NT2/D1 (cell line): ENCODE results near the gene SLC25A30.

ENCODE experiments used
- DNase-seq: peaks from one replicate; pipeline ENCODE4 v3.0.0-alpha.2; 2011; ENCODE audit warnings: low read depth, low spot score
- H3K27me3 ChIP-seq: 2 replicates; pipeline ENCODE4 v1.6.0; 2011; ENCODE audit warnings: mild to moderate bottlenecking; ENCODE audit not compliant: insufficient read length, insufficient read depth
- H3K36me3 ChIP-seq: 2 replicates; pipeline ENCODE4 v1.6.1; 2011; ENCODE audit warnings: mild to moderate bottlenecking, low read length, mixed read lengths; ENCODE audit not compliant: insufficient read depth, insufficient read length
- H3K4me1 ChIP-seq: 2 replicates; pipeline ENCODE4 v1.5.1; 2011; ENCODE audit not compliant: insufficient read depth, insufficient read length
- H3K4me3 ChIP-seq: 2 replicates; pipeline ENCODE4 v1.5.1; 2011; ENCODE audit warnings: low read depth; ENCODE audit not compliant: insufficient read length
- H3K9ac ChIP-seq: 2 replicates; pipeline ENCODE4 v1.6.0; 2011; ENCODE audit warnings: low read depth; ENCODE audit not compliant: insufficient read length
- H3K9me3 ChIP-seq: 2 replicates; pipeline ENCODE4 v1.5.1; 2011; ENCODE audit warnings: mild to moderate bottlenecking, low read length; ENCODE audit not compliant: insufficient read depth
- SUZ12 ChIP-seq: IDR thresholded peaks from 2 replicates; pipeline ENCODE4 v1.6.1; 2011; ENCODE audit not compliant: insufficient read length, insufficient read depth; ENCODE audit errors: extremely low read depth
- YY1 ChIP-seq: IDR thresholded peaks from 2 replicates; pipeline ENCODE4 v1.6.1; 2011; ENCODE audit not compliant: insufficient read length, insufficient read depth
- ZNF274 ChIP-seq: IDR thresholded peaks from 2 replicates; pipeline ENCODE4 v1.6.1; 2011; ENCODE audit warnings: mild to moderate bottlenecking, low read depth, low read length

Gene SLC25A30

DNA sequence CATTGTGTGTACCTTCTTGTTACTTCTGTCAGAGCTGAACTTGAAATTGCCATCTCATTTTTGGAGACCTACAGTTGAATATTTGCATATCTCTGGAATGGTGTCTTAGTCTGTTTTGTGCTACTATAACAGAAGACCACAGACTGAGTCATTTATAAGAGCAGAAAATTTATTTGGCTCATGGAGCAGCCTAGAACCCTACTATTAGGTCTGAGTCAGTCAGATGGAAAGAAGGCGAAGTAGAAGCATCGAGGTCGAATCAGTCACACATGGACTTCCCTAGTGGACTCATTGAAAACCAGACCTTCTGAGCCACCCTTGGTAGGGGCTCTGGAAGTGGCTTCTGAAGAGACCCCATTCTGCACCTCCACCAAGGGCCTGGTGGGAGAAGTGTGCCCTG is 43.3 kb downstream of the SLC25A30 start:
- peaks cover 4% of the 10 kb centered on the region for H3K4me1 ChIP-seq
- TF ChIP-seq SUZ12, result no peak
- no peak for TF ChIP-seq YY1
- TF ChIP-seq ZNF274, result no peak
- H3K9ac ChIP-seq, result no peak overlapping the region
- no peak overlapping the region for H3K4me3 ChIP-seq
- H3K27me3 ChIP-seq, result no peaks in the 10 kb centered on the region
- H3K36me3 ChIP-seq, result peaks cover 4% of the 10 kb centered on the region
- DNase-seq, result no peak
- H3K9me3 ChIP-seq, result no peaks in the 10 kb centered on the region

DNA sequence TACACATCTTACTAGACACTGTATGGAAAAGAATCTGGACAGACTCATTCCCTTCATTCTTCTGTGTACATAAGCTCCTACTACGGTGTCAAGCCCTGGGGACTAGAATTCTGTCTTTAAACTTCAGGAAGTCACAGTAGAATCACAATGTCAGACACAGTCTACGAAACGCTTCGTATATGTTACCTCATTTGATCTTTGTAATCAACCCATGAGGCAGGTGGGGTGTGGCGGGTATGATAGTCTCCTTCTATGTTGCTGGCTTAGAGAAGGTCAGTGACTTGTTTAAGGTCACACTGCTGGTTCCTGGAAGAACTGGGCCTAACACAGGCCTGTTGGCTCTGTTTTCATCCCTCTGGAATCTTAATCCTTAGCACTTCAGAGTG is 45.0 kb downstream of the SLC25A30 start:
- Histone ChIP-seq H3K36me3 (peaks cover 6% of the 10 kb centered on the region), H3K27me3 (no peaks in the 10 kb centered on the region), H3K9me3 (no peaks in the 10 kb centered on the region), H3K4me1 (peaks cover 4% of the 10 kb centered on the region), H3K9ac (no peak overlapping the region), H3K4me3 (no peak overlapping the region)
- TF ChIP-seq SUZ12 (no peak), ZNF274 (no peak), YY1 (no peak)
- no peak for DNase-seq

DNA sequence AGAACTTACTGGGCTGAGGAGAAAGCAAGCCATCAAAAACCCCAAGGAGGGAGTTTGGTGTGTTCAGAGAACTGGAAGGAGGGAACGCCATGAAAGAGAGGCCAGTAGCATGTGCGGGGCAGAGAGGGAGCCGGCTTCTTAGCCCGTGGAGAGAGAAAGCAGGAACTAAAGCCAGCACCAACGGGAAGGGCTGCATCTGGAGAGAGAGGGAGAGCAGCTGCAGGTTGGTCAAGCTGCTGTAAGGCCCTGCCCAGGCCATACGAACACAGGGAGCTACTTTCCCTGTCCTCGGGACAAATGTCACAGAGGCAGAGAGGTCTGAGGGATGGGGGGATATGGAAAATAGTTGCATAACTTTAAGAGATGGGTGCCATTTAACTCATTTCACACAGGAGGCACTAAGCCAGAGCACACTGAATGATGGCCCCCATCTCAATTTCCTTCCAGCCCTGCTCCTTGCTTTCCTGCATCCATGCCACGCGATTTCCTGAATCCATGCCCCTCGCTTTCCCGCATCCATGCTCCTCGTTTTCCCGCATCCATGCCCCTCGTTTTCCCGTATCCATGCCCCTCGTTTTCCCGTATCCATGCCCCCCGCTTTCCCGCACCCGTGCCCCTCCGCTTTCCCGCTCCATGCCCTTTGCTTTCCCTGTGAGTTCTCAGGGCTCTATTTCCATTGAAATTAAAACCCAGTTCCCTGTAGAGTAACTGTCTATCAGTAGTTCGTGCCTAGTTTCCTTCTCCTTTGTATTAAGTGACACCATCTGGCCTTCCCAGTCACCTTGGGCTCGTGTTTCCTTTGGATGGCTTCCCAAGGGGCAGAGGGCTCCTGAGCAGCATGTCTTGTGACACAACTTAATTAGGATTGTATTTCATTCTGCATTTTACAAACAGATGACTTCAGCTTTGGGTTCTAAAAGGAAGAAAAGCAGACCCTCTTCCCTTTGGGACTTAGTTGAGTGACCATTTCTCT is 45.7 kb downstream of the SLC25A30 start:
- H3K9me3 ChIP-seq, result no peaks in the 10 kb centered on the region
- H3K4me3 ChIP-seq, result no peak overlapping the region
- no peak overlapping the region for H3K9ac ChIP-seq
- H3K36me3 ChIP-seq, result peaks cover 6% of the 10 kb centered on the region
- peaks cover 4% of the 10 kb centered on the region for H3K4me1 ChIP-seq
- H3K27me3 ChIP-seq, result no peaks in the 10 kb centered on the region
- TF ChIP-seq ZNF274, result no peak
- no peak for TF ChIP-seq SUZ12
- no peak for TF ChIP-seq YY1
- no peak for DNase-seq

DNA sequence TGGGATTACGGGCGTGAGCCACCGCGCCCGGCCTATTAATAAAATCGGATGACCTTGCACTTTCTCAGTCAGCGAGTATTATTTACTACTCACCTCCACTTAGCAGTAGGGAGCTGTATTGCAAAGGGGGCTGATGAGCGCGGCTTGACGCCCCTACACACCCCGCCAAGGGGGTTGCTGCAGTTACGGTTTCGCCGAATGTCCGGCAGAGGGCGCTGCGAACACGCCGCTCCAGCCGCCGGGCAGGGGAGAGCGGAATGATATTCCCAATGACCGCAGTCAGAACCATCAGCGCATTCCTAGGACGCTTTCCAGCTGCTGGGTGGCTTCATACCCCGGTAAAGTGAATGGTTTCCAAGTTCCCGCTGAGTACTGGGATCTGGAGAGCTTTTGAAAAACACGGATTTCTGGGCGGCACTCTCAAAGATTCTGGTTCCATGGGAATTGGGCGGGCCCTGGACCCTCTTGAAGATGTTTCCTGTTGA is 47.2 kb downstream of the SLC25A30 start:
- H3K9me3 ChIP-seq, result no peaks in the 10 kb centered on the region
- H3K4me1 ChIP-seq, result peaks cover 4% of the 10 kb centered on the region
- H3K4me3 ChIP-seq, result no peak overlapping the region
- no peak for TF ChIP-seq SUZ12
- TF ChIP-seq ZNF274, result no peak
- no peak for TF ChIP-seq YY1
- peak; percentile 68 for DNase-seq
- H3K27me3 ChIP-seq, result no peaks in the 10 kb centered on the region
- H3K36me3 ChIP-seq, result peaks cover 6% of the 10 kb centered on the region
- H3K9ac ChIP-seq, result no peak overlapping the region

DNA sequence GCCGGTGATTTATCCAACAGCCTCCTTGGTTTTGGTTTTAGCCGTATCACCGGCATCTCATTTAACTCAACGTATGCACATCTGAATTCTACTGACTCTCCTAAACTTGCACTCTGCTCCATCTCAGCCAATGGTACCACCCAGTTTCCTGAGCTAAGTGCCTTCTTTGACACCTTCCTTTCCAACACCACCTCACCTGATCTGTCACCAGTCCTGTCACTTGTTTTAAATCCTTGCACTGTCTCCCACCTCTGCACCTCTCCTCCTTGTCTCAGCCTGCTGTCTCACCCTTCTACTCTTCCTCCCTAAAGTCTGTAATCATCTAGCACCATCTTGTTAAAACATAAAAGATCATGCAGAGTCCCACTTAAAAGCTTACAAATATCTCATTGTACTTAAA is 49.1 kb downstream of the SLC25A30 start:
- Histone ChIP-seq H3K9ac (no peak overlapping the region), H3K36me3 (peaks cover 6% of the 10 kb centered on the region), H3K4me1 (peaks cover 4% of the 10 kb centered on the region), H3K4me3 (no peak overlapping the region), H3K9me3 (no peaks in the 10 kb centered on the region), H3K27me3 (no peaks in the 10 kb centered on the region)
- no peak for DNase-seq
- TF ChIP-seq YY1, result no peak

DNA sequence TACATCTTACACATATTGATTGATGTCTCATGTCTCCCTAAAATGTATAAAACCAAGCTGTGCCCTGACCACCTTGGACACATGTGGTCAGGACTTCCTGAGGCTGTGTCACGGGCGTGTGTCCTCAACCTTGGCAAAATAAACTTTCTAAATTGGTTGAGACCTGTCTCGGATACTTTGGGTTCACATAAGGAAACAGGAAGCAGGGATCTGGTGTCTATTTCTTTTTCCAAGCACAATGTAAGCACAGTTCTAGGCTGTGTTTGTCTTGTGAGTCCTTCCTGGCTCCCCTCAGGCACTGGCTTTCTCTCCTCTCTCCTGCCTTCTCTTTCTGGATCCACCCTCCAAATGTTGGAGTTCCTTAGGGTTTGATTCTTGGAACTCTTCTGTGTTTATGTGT is 49.6 kb downstream of the SLC25A30 start:
- TF ChIP-seq YY1 (no peak), ZNF274 (no peak), SUZ12 (no peak)
- H3K4me1 ChIP-seq, result peaks cover 4% of the 10 kb centered on the region
- no peak overlapping the region for H3K9ac ChIP-seq
- H3K9me3 ChIP-seq, result no peaks in the 10 kb centered on the region
- H3K36me3 ChIP-seq, result peaks cover 6% of the 10 kb centered on the region
- H3K27me3 ChIP-seq, result no peaks in the 10 kb centered on the region
- H3K4me3 ChIP-seq, result no peak overlapping the region
- DNase-seq, result no peak

DNA sequence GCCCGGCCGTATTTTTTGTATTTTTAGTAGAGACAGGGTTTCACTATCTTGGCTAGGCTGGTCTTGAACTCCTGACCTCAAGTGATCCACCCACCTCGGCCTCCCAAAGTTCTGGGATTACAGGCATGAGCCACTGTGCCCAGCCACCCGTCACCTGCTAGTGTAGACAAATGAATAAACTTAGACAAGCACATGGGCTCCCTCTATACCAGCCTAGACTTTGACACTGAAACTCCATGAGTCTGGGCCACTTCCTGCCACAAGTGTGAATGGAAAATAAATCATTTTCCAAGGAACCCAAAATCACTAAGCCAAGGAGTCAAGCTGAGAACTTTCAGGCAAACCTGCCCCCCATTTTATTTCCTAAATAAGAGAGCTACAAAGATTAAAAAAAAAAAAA is 50.2 kb downstream of the SLC25A30 start:
- TF ChIP-seq SUZ12 (no peak), YY1 (no peak), ZNF274 (no peak)
- H3K9ac ChIP-seq, result no peak overlapping the region

DNA sequence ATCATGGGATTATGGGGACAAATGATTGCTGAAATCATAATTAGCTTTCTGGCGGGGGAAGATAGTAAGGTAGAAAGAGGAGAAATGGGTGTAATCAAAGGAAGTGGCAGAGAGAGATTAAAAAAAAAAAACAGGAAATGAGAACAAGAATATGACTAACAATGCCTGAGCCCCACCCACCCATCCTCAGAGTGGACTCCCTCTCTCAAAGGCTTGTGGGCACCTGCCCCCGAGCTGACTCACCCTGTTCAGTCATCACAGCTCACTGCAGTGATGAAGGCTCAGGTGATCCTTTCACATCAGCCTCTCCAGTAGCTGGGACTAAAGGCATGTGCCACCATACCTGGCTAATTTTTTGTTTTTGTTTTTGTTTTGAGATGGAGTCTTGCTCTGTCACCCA is 50.8 kb downstream of the SLC25A30 start:
- Histone ChIP-seq H3K36me3 (peaks cover 10% of the 10 kb centered on the region), H3K9me3 (no peaks in the 10 kb centered on the region), H3K4me1 (peaks cover 6% of the 10 kb centered on the region), H3K9ac (no peak overlapping the region), H3K4me3 (no peak overlapping the region), H3K27me3 (no peaks in the 10 kb centered on the region)
- TF ChIP-seq SUZ12 (no peak), YY1 (no peak), ZNF274 (no peak)
- peak; percentile 55 for DNase-seq

More for the DNA sequence above, 50.2 kb downstream of the SLC25A30 start:
- Histone ChIP-seq H3K27me3 (no peaks in the 10 kb centered on the region), H3K4me1 (peaks cover 6% of the 10 kb centered on the region), H3K36me3 (peaks cover 7% of the 10 kb centered on the region), H3K9me3 (no peaks in the 10 kb centered on the region), H3K4me3 (no peak overlapping the region)
- no peak for DNase-seq
